CD4-positive, alpha-beta T cell (primary cell): ENCODE measurements around the gene TPRN. TPM values are rescaled to one million over a fixed set of nuclear protein-coding genes. Genes with fewer than 3 reads are reported as not detected.
A peak's percentile ranks its signal among the peaks of the same experiment; 100 is the strongest.

Experiments used
- ATAC-seq: fragments of 200-7000 bp; cut with Tn5 transposase; one replicate; pipeline ENCODE4 v1.10.0; 2022; ENCODE audit warnings: mild to moderate bottlenecking; ENCODE audit not compliant: poor library complexity
- CTCF ChIA-PET: fragments of 350-600 bp; sonication (Branson Sonifier 250); formaldehyde crosslinking; loops from one replicate; lab custom pipeline; 2021; ENCODE audit warnings: antibody characterized with exemption, inconsistent platforms; lab: Charles Lee
- POLR2A ChIA-PET: fragments of 350-600 bp; sonication (Branson Sonifier 250); formaldehyde crosslinking; loops from one replicate; lab custom pipeline; 2021; ENCODE audit warnings: antibody characterized with exemption, inconsistent platforms; lab: Charles Lee
- DNase-seq, 14 experiments: peaks; one replicate each; pipeline ENCODE4 v3.0.0-alpha.2; 2013 to 2020; ENCODE audit warnings: mixed read lengths in 2 of 14
- H3K27ac ChIP-seq, 2 donors: one replicate each; pipeline versions ENCODE4 v1.5.1 to v1.7.0; 2013; ENCODE audit warnings: low read length in 2 of 2, low read depth in 1 of 2, mild to moderate bottlenecking in 1 of 2
- H3K27me3 ChIP-seq, 2 experiments: 1 replicate in 1 of 2; 2 replicates in 1 of 2; pipeline versions ENCODE4 v1.6.1 to v1.7.0; 2013; ENCODE audit warnings: low read length in 2 of 2, control low read depth in 1 of 2, mild to moderate bottlenecking in 1 of 2, moderate library complexity in 1 of 2; ENCODE audit not compliant: insufficient read depth in 2 of 2, control insufficient read depth in 1 of 2
- H3K36me3 ChIP-seq: one replicate; pipeline ENCODE4 v1.6.1; 2013; ENCODE audit warnings: low read length, control low read depth; ENCODE audit not compliant: insufficient read depth
- H3K4me1 ChIP-seq: one replicate; pipeline ENCODE4 v1.6.1; 2013; ENCODE audit warnings: low read length, control low read depth; ENCODE audit not compliant: insufficient read depth
- H3K4me3 ChIP-seq: one replicate; pipeline ENCODE4 v1.5.1; 2013; ENCODE audit warnings: mild to moderate bottlenecking, low read length, moderate library complexity
- H3K9me3 ChIP-seq, 2 experiments: 1 replicate in 1 of 2; 2 replicates in 1 of 2; pipeline versions ENCODE4 v1.6.1 to v1.7.0; 2013; ENCODE audit warnings: low read length in 2 of 2, mild to moderate bottlenecking in 2 of 2, control low read depth in 1 of 2, moderate library complexity in 1 of 2; ENCODE audit not compliant: control insufficient read depth in 1 of 2, insufficient read depth in 1 of 2
- H3K27ac Mint-ChIP-seq: one replicate; pipeline ENCODE4 v1.8.0; 2020; ENCODE audit warnings: mixed read lengths
- H3K27me3 Mint-ChIP-seq: one replicate; pipeline ENCODE4 v1.8.0; 2021; ENCODE audit warnings: mixed read lengths
- H3K36me3 Mint-ChIP-seq: one replicate; pipeline ENCODE4 v1.8.0; 2021; ENCODE audit warnings: low read depth, mixed read lengths
- H3K4me1 Mint-ChIP-seq: one replicate; pipeline ENCODE4 v1.8.0; 2021; ENCODE audit warnings: low read depth, mixed read lengths
- H3K4me3 Mint-ChIP-seq: one replicate; pipeline ENCODE4 v1.8.0; 2020; ENCODE audit warnings: mild to moderate bottlenecking, mixed read lengths
- H3K9me3 Mint-ChIP-seq: one replicate; pipeline ENCODE4 v1.8.0; 2020; ENCODE audit warnings: mixed read lengths
- intact Hi-C, 2 experiments: fragments of 100-400 bp; cut with DNase I in 1 of 2; cut with micrococcal nuclease in 1 of 2; formaldehyde crosslinking; loops; one replicate each; pipeline versions ENCODE4 v1.15.1 to v1.9.0; 2023 to 2025; cut with DNase I, micrococcal nuclease
- total RNA-seq, 174 experiments: library from RNA in 2 of 174; stranded (reverse) in 2 of 174; gene quantifications; one replicate each; pipeline ENCODE4 v1.2.3 and lab custom pipeline; 2021 to 2026
- TF ChIP-seq, protein P1 (sequence below): fragments of 200-600 bp; IDR thresholded peaks from one replicate; pipeline ENCODE4 v1.8.0; 2022; ENCODE audit warnings: antibody characterized with exemption, mild to moderate bottlenecking

TPRN gene
- total RNA-seq, 2 experiments from 2014 or later: 6.1 to 8.6 TPM

DNA sequence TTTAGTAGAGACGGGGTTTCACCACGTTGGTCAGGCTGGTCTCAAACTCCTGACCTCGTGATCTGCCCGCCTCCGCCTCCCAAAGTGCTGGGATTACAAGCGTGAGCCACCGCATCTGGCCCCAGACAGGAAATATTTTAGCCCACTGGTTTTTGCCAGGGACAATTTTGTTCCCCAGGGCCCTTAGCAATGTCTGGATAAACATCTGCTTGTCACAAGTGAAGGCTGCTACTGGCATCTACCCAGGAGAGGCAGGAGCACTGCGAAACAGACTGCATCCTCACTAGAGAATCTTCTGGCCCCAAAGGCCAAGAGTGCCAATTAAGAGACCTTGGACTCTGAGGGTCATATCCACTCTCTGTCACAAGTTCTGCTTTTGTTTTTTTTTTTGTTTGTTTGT is 2.4 kb upstream of the TPRN start:
- no peak for ATAC-seq
- ChIA-PET POLR2A (interaction anchor here (0.7 to 2.2 kb wide), 3 partner anchors 14 to 73 kb away, joined by 3 to 9 read pairs (median 3); partner anchors contain the start of gene SSNA1), CTCF (no interaction called here)
- DNase-seq: no peak
- H3K27ac ChIP-seq: no peak overlapping the region
- peaks cover 0 to 6% of the 10 kb centered on the region in 2 experiments for H3K9me3 ChIP-seq
- intact Hi-C loops: no loop called here
- Mint-ChIP-seq H3K27ac (peak overlapping the region; percentile 58), H3K27me3 (no peaks in the 10 kb centered on the region), H3K4me3 (peak overlapping the region; percentile 60), H3K9me3 (no peaks in the 10 kb centered on the region), H3K36me3 (peaks cover 13% of the 10 kb centered on the region), H3K4me1 (peaks cover 44% of the 10 kb centered on the region)
- no peak overlapping the region for H3K4me3 ChIP-seq
- H3K36me3 ChIP-seq: peaks cover 2% of the 10 kb centered on the region
- H3K4me1 ChIP-seq: peaks cover 65% of the 10 kb centered on the region
- TF ChIP-seq, protein P1, sequence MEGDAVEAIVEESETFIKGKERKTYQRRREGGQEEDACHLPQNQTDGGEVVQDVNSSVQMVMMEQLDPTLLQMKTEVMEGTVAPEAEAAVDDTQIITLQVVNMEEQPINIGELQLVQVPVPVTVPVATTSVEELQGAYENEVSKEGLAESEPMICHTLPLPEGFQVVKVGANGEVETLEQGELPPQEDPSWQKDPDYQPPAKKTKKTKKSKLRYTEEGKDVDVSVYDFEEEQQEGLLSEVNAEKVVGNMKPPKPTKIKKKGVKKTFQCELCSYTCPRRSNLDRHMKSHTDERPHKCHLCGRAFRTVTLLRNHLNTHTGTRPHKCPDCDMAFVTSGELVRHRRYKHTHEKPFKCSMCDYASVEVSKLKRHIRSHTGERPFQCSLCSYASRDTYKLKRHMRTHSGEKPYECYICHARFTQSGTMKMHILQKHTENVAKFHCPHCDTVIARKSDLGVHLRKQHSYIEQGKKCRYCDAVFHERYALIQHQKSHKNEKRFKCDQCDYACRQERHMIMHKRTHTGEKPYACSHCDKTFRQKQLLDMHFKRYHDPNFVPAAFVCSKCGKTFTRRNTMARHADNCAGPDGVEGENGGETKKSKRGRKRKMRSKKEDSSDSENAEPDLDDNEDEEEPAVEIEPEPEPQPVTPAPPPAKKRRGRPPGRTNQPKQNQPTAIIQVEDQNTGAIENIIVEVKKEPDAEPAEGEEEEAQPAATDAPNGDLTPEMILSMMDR: no peak
- no peaks in the 10 kb centered on the region for H3K27me3 ChIP-seq

DNA sequence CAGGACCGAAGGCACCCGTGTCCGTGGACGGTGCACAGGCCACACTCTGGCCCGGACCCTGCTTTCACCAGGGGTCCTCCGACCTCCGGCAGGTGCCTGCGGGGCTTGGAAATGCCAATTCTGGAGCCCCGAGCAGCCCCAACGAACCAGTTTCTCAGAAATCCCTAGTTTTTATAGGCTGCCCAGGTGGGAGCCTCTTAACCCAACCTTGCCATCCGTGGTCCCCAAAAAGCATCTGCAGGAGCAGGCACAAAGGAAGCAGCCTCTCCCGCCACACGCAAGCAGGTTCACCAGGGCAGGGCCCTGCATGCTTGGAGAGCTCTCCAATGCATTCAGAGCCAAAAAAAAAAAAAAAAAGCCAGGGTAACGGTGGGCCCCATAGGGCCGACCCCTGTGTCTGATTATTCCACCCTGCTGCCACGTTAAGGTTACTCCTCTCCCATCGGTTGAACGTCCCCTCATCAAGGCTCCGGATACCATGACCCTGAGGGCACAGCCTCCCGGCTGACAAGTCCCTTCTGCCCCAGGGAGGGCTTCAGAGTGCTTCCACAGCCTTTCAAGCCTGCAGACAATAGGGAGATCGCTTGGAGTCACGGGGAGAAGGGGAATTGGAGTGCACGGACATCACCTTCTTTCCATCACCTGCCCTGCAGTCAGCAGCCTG is 796 bp upstream of the TPRN start:
- Mint-ChIP-seq H3K27me3 (no peaks in the 10 kb centered on the region), H3K27ac (peak overlapping the region; percentile 84), H3K4me3 (peak overlapping the region; percentile 93), H3K36me3 (peaks cover 5% of the 10 kb centered on the region), H3K9me3 (no peaks in the 10 kb centered on the region), H3K4me1 (peaks cover 31% of the 10 kb centered on the region)
- intact Hi-C loops: loop anchor here (1.0 to 2.0 kb wide), 2 partner anchors 21 to 22 kb away; partner anchors contain the start of gene RNF208 (in 1 of the 2)
- H3K36me3 ChIP-seq: peaks cover 2% of the 10 kb centered on the region
- CTCF ChIA-PET: interaction anchor here (0.6 to 1.4 kb wide), 7 partner anchors 12 to 134 kb away, joined by 3 to 9 read pairs (median 4); partner anchors contain the start of genes ANAPC2, RNF224 and SSNA1
- peaks cover 56% of the 10 kb centered on the region for H3K4me1 ChIP-seq
- no peaks in the 10 kb centered on the region for H3K27me3 ChIP-seq
- H3K4me3 ChIP-seq: peak overlapping the region; percentile 87
- TF ChIP-seq, protein P1: no peak
- DNase-seq (no peak), ATAC-seq (no peak)
- POLR2A ChIA-PET: interaction anchor here (0.7 to 2.5 kb wide), 12 partner anchors 9 to 315 kb away, joined by 4 to 39 read pairs (median 8); partner anchors contain the start of genes ANAPC2, MAN1B1, NELFB and RNF208
- H3K9me3 ChIP-seq: peaks cover 0 to 6% of the 10 kb centered on the region in 2 experiments
- H3K27ac ChIP-seq: peak overlapping the region; percentile 72 to 76

DNA sequence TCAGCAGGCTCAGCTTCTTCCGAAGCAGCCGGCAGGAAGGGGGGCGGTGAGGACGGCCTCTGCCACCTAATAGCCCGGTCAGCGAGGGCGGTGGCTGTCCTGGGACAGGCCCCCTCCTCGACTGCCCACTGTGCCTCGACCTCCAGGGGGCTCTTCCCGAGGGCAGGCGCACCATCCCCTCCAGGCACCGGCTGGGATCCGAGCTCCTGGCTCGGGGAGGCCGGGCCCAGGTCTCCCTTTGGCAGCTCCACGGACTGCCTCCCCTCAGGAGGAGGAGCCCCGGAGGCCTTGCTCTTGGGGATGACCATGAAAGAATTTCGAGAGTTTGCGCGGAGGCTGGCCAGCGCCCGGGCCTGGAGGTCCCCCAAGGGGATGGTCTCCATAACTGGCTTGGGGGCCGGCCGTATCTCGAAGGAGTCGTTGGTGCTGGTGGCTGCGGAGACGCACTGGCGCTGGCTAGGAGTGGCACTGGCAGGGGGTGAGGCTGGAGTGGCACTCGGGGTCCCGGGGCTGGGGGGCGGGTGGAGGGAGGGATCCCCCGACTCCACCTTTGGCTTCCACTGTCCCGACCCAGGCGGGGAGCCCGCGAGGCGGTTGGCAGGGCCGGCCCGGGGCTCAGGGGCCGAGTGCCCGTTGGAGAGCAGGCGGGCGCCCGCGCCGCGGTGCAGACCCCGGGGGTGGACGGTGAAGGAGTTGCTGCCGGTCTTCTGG is 975 bp downstream of the TPRN start:
- no peak overlapping the region for H3K4me3 ChIP-seq
- peaks cover 42% of the 10 kb centered on the region for H3K4me1 ChIP-seq
- Mint-ChIP-seq H3K27ac (no peak overlapping the region), H3K4me1 (peaks cover 17% of the 10 kb centered on the region), H3K4me3 (peak overlapping the region; percentile 86), H3K27me3 (no peaks in the 10 kb centered on the region), H3K9me3 (no peaks in the 10 kb centered on the region), H3K36me3 (no peaks in the 10 kb centered on the region)
- H3K27me3 ChIP-seq: no peaks in the 10 kb centered on the region
- intact Hi-C loops: loop anchor here in 1 of 2 experiments (2.0 kb wide), 1 partner anchor 23 kb away; the partner anchor contains the start of gene RNF208
- POLR2A ChIA-PET: interaction anchor here (1.1 to 1.7 kb wide), 2 partner anchors 11 kb away, joined by 5 to 39 read pairs; partner anchors contain the start of genes ANAPC2 and SSNA1
- H3K27ac ChIP-seq: no peak overlapping the region
- TF ChIP-seq, protein P1: no peak
- CTCF ChIA-PET: no interaction called here
- H3K36me3 ChIP-seq: peaks cover 2% of the 10 kb centered on the region
- peaks cover 0 to 6% of the 10 kb centered on the region in 2 experiments for H3K9me3 ChIP-seq
- no peak for DNase-seq
- no peak for ATAC-seq
